ENCODE results near the gene TBCD. TPM values are rescaled to one million over a fixed set of nuclear protein-coding genes. Genes with fewer than 3 reads are reported as not detected.

TBCD gene
- total RNA-seq, 2 experiments from 2014 or later = 87.8 to 145 TPM

DNA sequence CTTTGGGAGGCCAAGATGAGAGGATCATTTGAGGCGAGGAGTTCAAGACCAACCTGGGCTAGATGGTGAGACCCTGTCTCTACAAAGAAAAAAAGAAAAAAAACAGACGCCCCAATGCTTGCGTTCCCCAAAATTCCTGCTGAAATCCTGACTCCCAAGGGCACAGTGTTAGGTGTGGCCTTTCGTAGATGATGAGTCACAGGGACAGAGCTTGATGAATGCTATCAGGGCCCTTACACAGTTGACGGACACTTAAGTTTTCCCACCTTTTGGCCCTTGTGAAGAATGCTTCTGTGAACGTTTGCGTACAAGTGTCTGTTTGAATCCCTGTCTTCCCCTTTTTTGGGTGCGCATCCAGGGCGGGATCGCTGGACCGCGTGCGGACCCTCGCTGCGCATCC, 104.5 kb downstream of the TBCD start:
- no peak overlapping the region for H3K4me2 ChIP-seq (ENCODE audit: low read length)
- H3K9me2 ChIP-seq (ENCODE audit: insufficient read depth, low read length) = no peaks in the 10 kb centered on the region
- no peaks in the 10 kb centered on the region for H3K9me3 ChIP-seq (ENCODE audit: low read length)
- no peaks in the 10 kb centered on the region for H4K20me1 ChIP-seq (ENCODE audit: insufficient read depth, low read length)
- H3K36me3 ChIP-seq (ENCODE audit: insufficient read depth, low read length) = peaks cover 16% of the 10 kb centered on the region; the same call in 1 of the 2 replicates
- no peak overlapping the region for H2AFZ ChIP-seq (ENCODE audit: low read length)
- CTCF ChIA-PET (ENCODE audit: unreplicated experiment) = no interaction called here
- H3K4me3 ChIP-seq (ENCODE audit: low read depth, low read length, poor library complexity, severe bottlenecking) = no peak overlapping the region
- DNase-seq (ENCODE audit: low spot score) = no peak
- H3K4me1 ChIP-seq (ENCODE audit: insufficient read depth, low read length, poor library complexity, severe bottlenecking) = peaks cover 23% of the 10 kb centered on the region
- POLR2A ChIA-PET = interaction anchor here (0.6 kb wide), 1 partner anchor 242 kb away, joined by 3 read pairs; no protein-coding TSS in a partner anchor
- TF ChIP-seq, protein P1, sequence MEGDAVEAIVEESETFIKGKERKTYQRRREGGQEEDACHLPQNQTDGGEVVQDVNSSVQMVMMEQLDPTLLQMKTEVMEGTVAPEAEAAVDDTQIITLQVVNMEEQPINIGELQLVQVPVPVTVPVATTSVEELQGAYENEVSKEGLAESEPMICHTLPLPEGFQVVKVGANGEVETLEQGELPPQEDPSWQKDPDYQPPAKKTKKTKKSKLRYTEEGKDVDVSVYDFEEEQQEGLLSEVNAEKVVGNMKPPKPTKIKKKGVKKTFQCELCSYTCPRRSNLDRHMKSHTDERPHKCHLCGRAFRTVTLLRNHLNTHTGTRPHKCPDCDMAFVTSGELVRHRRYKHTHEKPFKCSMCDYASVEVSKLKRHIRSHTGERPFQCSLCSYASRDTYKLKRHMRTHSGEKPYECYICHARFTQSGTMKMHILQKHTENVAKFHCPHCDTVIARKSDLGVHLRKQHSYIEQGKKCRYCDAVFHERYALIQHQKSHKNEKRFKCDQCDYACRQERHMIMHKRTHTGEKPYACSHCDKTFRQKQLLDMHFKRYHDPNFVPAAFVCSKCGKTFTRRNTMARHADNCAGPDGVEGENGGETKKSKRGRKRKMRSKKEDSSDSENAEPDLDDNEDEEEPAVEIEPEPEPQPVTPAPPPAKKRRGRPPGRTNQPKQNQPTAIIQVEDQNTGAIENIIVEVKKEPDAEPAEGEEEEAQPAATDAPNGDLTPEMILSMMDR (conservative IDR thresholded peaks at IDR 0.05; ENCODE audit: low read length) = no peak
- TF ChIP-seq EZH2phosphoT487 (IDR thresholded peaks at IDR 0.05; ENCODE audit: borderline replicate concordance, low read depth, low read length) = no peak
- no peak overlapping the region for H3K27ac ChIP-seq (ENCODE audit: low read depth, low read length, poor library complexity, severe bottlenecking)
- intact Hi-C loops (cut with micrococcal nuclease; ENCODE audit: unreplicated experiment) = no loop called here
- BruUV-seq (replicated peaks) = no TSS peak
- H3K79me2 ChIP-seq (ENCODE audit: insufficient read depth, low read depth, low read length) = no peaks in the 10 kb centered on the region

DNA sequence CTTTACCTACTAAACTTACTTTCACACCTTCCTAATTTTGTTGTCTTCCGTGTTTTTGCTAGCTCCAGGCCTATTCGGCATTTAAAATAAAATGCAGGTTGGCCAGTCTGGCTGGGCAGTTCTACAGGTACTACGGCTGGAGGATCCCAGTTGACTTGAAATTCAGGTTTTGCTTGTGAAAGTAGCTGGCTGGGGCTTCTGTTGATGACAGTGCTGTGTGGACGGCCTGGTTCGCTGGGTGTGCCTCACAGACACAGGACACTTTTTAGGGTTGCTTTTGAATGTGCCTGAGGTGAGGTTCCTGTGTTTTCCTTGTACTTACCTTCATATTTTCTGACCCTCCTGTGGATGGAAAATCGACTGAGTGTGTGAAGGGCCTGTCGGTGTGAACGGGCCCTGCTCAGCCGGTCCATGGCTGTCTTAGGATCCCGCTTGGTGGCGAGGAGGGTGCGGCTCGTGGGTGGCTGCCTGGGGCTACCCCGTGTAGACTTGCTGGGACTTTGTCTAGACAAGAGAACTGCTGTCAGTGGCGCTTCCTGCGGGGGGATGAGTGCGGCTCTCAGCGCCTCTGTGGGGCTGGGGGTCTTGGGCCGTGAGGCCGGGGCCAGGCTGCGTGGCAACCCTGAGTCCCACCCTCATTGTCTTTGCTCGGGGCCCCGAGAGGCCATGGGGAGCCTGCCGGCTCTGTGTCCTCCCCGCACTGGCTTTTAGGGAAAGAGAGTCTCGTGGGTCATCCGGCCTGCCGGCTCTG, 106.7 kb downstream of the TBCD start:
- H3K9me3 ChIP-seq (ENCODE audit: low read length) = no peaks in the 10 kb centered on the region
- no peak overlapping the region for H2AFZ ChIP-seq (ENCODE audit: low read length)
- H3K36me3 ChIP-seq (ENCODE audit: insufficient read depth, low read length) = peaks cover 22% of the 10 kb centered on the region; the same call in 1 of the 2 replicates
- ChIA-PET CTCF (ENCODE audit: unreplicated experiment) (no interaction called here), POLR2A (interaction anchor here (0.6 kb wide), 1 partner anchor 34 kb away, joined by 3 read pairs; no protein-coding TSS in a partner anchor)
- H3K9me2 ChIP-seq (ENCODE audit: insufficient read depth, low read length) = no peaks in the 10 kb centered on the region
- no peak for DNase-seq (ENCODE audit: low spot score)
- intact Hi-C loops (cut with micrococcal nuclease; ENCODE audit: unreplicated experiment) = no loop called here
- H3K27ac ChIP-seq (ENCODE audit: low read depth, low read length, poor library complexity, severe bottlenecking) = no peak overlapping the region
- H3K79me2 ChIP-seq (ENCODE audit: insufficient read depth, low read depth, low read length) = no peaks in the 10 kb centered on the region
- no TSS peak for BruUV-seq (replicated peaks)
- H4K20me1 ChIP-seq (ENCODE audit: insufficient read depth, low read length) = peaks cover 8% of the 10 kb centered on the region; the same call in 1 of the 2 replicates
- H3K4me2 ChIP-seq (ENCODE audit: low read length) = no peak overlapping the region
- peaks cover 42% of the 10 kb centered on the region for H3K4me1 ChIP-seq (ENCODE audit: insufficient read depth, low read length, poor library complexity, severe bottlenecking)
- H3K4me3 ChIP-seq (ENCODE audit: low read depth, low read length, poor library complexity, severe bottlenecking) = no peak overlapping the region
- TF ChIP-seq EZH2phosphoT487 (IDR thresholded peaks at IDR 0.05; ENCODE audit: borderline replicate concordance, low read depth, low read length) = no peak
- TF ChIP-seq, protein P1 (conservative IDR thresholded peaks at IDR 0.05; ENCODE audit: low read length) = no peak

Data from OCI-LY7 (cell line).